CD4-positive, alpha-beta T cell treated with Interferon alpha-2 for 1 hour (primary cell): ENCODE results near the gene MAPKAP1.

Source experiments
- DNase-seq, 2 donors: peaks; one replicate each; pipeline ENCODE4 v3.0.0-alpha.2; 2020 to 2022

The MAPKAP1 gene

DNA sequence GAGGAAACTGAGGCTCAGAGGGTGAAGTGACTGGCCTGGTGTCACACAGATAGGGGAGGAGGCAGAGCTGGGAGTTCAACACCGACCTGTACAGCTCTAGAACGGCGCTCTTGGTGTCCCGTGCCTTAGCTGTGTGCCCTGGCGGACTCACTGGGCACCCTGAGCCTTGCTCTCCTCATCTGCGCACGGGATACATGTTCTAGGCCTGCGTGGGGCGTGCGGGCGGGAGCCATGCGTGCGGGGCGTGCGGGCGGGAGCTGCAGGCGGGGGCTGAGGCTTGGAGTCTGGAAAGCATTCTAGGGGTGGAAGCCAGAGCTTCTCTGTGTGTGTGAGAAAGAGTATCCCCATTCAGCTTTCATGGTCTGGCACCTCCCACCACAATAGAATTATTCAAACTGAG is 280.1 kb downstream of the MAPKAP1 start:
- no peak for DNase-seq

DNA sequence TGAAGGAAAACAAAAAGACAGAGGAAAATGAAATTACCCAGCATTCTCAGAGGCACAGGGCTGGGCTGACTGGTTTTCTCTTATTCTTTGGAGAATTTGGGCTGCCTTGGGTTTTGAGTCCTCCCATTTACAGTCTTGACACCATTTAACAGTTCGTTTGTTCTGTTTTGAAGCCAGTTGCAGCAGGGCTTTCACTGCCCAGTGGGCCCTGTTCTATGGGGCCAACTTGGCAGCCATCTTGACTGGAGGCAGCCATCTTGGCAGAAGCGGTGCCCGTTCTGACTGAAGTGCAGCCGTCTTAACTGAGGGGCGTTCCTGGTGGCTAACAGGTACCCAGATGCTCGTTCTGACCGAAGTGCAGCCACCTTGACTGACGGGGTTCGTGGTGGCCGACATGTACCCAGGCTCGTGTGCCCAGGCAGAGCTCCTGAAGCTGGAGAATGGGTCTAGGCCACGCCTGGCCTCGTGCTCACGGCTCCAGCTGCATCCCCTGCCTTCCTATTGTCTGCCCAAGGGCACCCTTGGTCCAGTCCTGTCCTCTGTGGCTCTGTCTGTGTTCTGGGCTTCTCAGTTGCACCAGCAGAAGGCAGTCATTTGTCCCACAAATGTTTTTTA is 281.0 kb downstream of the MAPKAP1 start:
- no peak for DNase-seq

GRCh38 chr9:125425170-125425897 is 281.7 kb downstream of the MAPKAP1 start:
- no peak for DNase-seq

DNA sequence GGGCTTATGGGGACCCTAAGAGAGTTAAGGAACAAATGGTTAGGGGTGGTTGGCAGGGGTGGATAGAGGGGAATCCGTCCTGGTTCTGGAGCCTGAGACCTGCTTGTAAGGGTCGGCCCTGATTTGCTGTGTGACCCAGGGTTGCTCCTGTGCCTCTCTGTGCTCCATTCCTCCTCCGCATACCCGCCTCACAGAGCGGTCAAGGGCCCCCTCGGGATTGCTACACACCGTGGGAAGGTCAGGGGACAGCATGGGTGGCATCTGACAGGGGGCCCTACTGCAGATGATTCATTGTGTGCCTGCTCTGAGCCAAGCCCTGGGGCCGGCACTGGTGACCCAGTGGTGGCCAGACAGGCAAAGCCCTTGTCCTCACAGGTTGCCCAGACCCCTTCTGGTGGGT is 283.0 kb downstream of the MAPKAP1 start:
- no peak for DNase-seq

GRCh38 chr9:125422853-125423252 is 284.2 kb downstream of the MAPKAP1 start:
- no peak for DNase-seq

DNA sequence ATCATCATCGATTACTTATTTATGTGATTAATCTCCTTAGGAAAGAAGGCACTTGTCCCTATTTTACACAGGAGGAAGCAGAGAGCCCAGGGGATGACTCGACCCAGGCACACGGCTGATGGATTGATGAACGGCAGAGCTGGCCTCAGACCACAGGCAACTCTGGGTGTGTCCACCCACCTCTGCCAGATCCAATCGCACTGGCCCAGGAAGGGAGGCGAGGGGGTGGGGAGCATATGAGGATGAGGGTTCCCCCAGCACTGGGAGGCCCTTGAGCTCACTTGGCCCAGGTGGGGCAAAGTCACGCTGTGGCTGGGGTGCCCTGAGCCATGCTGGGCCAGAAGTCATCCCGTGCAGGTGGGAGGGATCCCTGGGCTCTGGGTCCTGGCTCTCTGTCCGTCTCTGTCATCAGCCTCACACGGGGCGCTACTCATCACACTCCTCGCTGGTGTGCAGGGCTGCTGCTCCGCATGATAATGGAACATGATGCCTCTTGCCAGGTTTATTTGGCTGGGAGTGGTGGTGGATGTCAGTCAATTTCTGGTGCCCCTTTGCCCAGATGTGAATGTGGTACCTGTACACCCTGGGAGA is 285.3 kb downstream of the MAPKAP1 start:
- no peak for DNase-seq

DNA sequence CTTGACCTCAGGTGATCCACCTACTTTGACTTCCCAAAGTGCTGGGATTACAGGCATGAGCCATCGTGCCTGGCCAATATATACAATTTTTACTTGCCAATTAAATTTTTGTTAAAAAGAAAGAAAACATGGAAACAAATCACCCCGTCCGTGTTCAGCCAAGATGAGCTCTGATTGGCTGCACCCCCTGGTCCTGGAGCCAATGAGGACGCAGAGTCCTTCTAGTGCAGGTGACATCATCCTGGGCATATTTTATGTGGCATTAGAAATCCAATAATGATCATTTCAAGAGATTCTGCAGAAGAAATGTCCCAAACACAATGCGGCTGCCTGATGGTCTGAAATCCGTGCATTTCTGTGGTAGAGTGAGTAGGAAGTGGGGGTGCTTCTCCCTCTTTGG is 285.8 kb downstream of the MAPKAP1 start:
- DNase-seq: no peak

GRCh38 chr9:125418404-125418803 is 288.6 kb downstream of the MAPKAP1 start:
- DNase-seq: no peak

DNA sequence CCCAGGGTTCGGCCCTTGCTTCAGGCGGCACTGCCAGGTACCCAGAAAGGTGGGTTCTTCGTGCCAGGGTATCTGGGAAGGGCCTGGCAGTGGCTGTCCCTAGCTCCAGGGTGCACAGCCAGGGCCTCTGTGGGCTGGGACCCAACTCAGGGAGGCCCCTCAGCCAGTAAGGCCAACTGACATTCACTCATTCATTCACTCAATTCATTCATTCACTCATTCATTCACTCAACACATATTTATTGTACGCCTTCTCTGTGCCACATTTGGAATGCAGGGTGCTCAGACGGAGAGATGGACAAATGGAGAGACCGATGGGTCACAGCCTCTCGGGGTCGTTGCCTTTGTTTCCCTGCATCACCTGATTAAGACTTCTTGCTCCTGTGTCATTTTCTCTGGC is 290.5 kb downstream of the MAPKAP1 start:
- DNase-seq: no peak

- no peak for DNase-seq
Measured at GRCh38 chr9:125415583-125416460, 291.2 kb downstream of the MAPKAP1 start.

DNA sequence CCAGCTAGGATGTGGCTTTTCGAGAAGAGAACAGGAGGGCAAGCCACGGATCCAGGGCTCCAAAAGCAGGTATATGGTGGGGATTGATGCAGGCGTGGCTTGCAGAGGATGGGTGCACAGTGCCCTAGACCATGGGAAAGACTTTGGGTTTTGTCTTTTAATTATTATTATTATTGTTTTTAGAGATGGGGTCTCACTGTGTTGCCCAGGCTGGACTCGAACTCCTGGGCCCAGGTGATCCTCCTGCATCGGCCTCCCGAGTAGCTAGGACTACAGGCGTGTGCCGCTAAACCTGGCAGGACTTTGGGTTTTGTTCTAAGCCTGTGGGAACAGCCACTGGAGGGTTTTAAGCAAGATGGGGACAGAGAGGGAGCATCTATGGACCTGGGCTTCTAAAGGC is 293.4 kb downstream of the MAPKAP1 start:
- no peak for DNase-seq

DNA sequence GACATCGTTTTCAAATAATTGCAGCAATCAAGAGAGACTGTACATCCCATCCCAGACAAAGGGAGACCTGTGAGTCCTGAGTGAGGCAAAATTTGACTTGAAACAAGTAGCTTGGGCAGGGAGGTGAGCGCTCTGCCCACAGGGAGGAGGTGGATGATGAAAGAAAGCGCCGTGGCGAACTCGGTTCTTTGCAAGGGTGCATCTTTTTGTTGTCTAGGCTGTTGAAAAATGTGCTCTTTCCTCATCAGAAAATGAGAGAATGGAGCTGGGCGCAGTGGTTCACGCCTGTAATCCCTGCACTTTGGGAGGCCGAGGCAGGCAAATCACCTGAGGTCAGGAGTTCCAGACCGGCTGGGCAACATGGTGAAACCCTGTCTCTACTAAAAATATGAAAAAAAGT is 294.8 kb downstream of the MAPKAP1 start:
- DNase-seq: no peak

DNA sequence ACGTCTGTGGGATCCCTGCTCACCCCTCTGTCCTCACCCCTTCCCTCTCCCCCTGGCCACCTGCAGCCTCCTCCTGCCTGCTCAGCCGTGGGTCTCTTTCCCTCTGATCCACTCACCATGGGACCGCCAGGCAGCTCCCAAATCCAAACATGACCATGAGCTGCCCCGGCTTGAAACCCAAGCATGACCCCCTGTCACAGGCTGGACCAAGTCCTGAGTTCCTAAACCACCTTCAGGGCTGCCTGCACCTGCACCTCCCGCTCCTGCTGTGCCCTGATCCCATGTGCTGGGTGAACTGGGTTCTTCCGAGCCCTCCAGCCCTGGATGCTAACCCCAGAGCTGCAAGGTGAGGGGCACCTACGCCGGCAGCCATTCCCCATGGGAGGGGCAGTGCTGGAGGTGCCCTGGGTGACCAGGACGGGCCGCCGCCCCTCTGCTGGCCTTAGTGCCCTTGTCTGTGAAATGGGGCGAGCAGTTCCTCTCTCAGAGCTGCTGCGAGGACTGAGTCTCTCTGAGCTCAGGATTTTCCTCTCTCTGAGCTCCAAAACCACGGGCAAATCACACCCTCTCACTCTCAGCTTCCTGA is 295.7 kb downstream of the MAPKAP1 start:
- DNase-seq: no peak

DNA sequence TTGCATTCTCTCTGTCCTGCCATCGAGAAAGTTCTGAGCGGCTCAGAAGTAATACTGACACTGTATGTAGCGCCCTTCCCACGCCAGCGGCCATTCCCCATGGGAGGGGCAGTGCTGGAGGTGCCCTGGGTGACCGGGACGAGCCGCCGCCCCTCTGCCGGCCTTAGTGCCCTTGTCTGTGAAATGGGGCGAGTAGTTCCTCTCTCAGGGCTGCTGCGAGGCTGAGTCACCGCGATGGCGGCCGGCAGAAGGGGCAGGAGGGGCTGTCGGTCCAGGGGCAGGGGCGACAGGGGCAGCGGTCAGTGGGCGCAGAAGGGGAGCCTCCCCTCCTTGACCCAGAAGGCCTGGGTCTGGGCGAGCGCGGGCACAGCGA is 296.5 kb downstream of the MAPKAP1 start:
- DNase-seq: no peak

- peak in 1 of 2 donors; percentile 64 for DNase-seq
Measured at GRCh38 chr9:125409637-125410521, 297.1 kb downstream of the MAPKAP1 start.

DNA sequence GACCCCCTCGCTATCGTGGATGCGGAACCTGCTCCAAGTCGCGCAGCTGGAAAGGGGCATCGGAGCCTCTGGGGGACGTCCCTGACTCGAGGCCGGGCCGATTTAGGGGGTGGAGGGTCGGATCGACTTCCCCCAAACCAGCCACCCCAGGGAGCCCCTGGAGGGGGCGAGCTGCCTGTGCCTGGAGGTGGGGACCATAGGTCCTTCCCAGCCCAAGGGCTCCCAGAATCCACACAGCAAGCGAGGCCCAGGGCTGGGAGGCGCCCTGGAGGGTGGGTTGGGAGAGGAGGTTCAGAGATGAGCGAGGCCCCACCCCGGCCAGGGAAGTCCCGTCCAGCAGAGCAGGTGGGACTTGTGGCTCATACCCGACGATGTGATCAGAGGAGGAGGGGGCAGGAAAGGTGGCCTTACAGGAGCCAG is 297.8 kb downstream of the MAPKAP1 start:
- DNase-seq: no peak

DNA sequence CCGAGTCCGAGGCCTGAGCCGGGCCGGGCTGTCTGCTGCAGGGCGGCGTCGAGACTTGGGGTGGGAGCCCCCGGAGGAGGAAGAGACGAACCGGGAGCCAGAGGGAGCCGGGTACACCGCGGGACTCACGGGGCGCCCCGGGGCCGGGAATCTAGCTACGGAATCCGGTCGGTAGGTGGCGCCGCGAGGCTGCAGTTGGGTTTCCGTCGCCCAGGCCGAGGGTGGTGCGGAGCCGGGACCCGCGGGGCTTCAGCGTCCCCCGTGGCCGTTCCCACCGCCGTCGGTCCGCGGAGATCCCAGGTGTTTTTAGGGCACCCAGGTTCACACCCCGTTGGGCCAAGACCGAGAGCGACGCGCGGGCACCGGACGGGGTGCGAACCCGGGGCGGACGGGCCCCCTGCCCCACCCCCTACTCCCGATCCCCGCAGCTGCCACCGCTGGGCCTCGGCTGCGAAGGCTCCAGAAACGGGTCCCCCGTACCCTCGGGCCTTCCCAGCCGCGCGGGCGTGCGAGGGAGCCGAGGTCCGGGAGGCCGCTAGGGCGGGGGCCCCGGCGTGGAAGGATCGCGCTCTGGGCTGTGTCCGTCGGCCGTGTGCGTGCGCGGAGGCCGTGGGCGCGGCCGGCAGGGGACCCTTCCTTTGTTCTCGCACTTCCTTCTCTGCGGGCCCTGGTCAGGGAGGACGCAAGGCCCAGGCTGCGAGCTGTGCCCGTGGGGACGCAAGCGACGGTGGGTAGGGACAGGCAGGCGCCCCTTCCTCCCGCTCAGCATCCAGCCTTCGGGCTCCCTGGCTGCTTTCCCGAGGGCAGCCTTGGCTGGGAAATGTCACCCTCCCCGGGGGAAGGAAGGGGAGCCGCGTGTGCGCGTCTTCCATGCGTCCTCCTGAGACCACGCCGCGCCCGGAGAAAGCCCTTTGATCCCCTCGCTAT is 298.8 kb downstream of the MAPKAP1 start:
- peak; percentile 64 to 71 for DNase-seq

DNA sequence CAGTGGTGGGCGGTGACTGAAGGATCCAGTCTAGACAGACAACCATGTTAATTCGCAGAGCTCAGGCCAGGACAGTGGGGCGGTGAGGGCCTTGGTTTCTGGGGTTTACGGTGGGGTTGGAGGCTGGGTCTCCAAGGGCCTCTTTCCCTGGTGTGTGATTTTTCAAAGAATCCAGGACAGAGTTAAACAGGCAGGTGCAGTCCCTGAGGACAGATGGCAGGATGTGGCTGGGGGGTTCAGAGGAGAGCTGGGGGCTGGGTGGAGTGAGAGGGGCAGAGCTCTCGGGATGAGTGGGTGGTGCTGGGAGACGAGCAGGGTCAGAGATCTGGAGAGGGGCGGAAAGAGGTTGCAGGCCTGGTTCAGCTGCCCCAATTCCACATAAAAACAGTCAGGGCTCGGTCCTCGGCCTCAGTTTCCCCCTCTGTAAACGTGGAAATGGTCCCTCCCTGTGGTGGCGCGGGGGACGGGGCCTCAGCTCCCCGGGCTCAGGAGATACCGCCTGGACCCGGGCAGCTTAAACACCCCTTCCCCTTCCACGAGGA is 299.5 kb downstream of the MAPKAP1 start:
- DNase-seq: no peak

- DNase-seq: no peak
Measured at GRCh38 chr9:125406810-125407087, 300.3 kb downstream of the MAPKAP1 start.

GRCh38 chr9:125405938-125406809 is 300.8 kb downstream of the MAPKAP1 start:
- DNase-seq: no peak
